Activated naive CD8-positive, alpha-beta T cell treated with anti-CD3 and anti-CD28 coated beads for 36 hours (primary cell): ENCODE data around the gene FAM168A. TPM values are rescaled to one million over a fixed set of nuclear protein-coding genes. Genes with fewer than 3 reads are reported as not detected.
"Not testable (repeated sequence)": the region's sequence is repeated elsewhere in the genome, so short reads cannot be mapped to it uniquely, and the experiment has no call there.

Source experiments
- DNase-seq: peaks from one replicate; pipeline ENCODE4 v3.0.0; 2021
- H3K27ac Mint-ChIP-seq: one replicate; pipeline ENCODE4 v1.8.0; 2022; ENCODE audit warnings: mild to moderate bottlenecking, moderate library complexity, mixed read lengths
- H3K27me3 Mint-ChIP-seq: one replicate; pipeline ENCODE4 v1.8.0; 2022; ENCODE audit warnings: mild to moderate bottlenecking, mixed read lengths
- H3K36me3 Mint-ChIP-seq: one replicate; pipeline ENCODE4 v1.8.0; 2021; ENCODE audit warnings: mild to moderate bottlenecking, mixed read lengths
- H3K4me1 Mint-ChIP-seq: one replicate; pipeline ENCODE4 v1.8.0; 2021; ENCODE audit warnings: mixed read lengths
- H3K4me3 Mint-ChIP-seq: one replicate; pipeline ENCODE4 v1.8.0; 2022; ENCODE audit warnings: mild to moderate bottlenecking, moderate library complexity, mixed read lengths
- H3K9me3 Mint-ChIP-seq: one replicate; pipeline ENCODE4 v1.8.0; 2022; ENCODE audit warnings: mixed read lengths
- total RNA-seq, 2 experiments: library from RNA; stranded (reverse); gene quantifications; one replicate each; pipeline ENCODE4 v1.2.3, GENCODE V29; 2021

Gene FAM168A
- total RNA-seq, 2 experiments from 2014 or later, result 11.3 to 11.7 TPM

DNA sequence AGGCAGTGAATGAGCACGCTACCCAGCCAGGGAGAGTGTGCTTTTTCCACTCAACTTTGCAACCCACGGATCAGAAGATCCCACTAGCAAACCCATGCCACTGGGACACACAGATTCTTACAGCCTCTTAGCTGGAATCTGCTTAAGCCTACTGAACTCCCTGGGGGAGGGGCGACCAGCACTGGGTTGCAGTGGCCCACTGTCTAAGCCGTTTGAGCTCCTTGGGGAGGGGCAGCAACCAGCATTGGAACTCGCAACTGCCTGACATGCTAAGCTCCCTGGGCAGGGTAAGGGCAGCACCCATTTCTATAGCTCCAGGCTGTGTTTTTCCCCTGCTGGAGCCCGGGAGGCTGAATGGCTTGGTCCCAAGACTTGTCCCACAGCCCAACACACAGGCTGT, 99.6 kb downstream of the FAM168A start:
- H3K4me1 Mint-ChIP-seq, result peaks cover 12% of the 10 kb centered on the region
- no peak overlapping the region for H3K27ac Mint-ChIP-seq
- no peak overlapping the region for H3K4me3 Mint-ChIP-seq
- peaks cover 14% of the 10 kb centered on the region for H3K9me3 Mint-ChIP-seq
- no peak for DNase-seq
- H3K36me3 Mint-ChIP-seq, result peaks cover 33% of the 10 kb centered on the region
- no peaks in the 10 kb centered on the region for H3K27me3 Mint-ChIP-seq

DNA sequence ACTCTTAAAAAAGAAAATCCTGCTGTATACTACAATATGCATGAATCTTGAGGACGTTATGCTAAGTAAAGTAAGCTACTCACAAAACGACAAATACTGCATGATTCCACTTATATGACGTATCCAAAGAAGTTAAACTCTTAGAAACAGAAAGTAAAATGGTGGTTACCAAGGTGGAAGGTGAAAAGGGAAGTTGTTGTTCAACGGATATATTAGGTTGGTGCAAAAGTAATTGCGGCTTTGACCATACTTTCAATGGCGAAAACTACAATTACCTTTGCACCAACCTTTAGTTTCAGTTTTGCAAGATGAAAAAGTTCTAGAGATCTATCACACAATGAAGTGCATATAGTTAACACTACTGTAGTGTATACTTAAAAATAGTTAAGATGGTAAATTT, 101.8 kb downstream of the FAM168A start:
- H3K27ac Mint-ChIP-seq, result no peak overlapping the region
- H3K36me3 Mint-ChIP-seq, result peaks cover 26% of the 10 kb centered on the region
- DNase-seq, result no peak
- H3K27me3 Mint-ChIP-seq, result no peaks in the 10 kb centered on the region
- peaks cover 9% of the 10 kb centered on the region for H3K4me1 Mint-ChIP-seq
- peaks cover 5% of the 10 kb centered on the region for H3K9me3 Mint-ChIP-seq
- H3K4me3 Mint-ChIP-seq, result no peak overlapping the region

DNA sequence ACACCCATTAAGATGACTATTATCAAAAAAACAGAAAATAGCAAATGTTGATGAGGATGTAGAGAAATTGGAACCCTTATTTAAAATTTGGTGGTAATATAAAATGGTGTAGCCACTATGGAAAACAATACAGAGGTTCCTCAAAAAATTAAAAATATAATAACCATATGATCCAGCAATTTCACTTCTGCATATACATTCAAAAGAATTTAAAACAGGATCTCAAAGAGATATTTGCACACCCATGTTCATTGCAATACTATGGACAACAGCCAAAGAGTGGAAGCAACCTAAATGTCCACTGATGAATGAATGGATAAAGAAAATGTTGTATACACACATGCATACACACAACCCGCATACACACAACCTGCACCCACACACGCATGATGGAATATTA, 102.2 kb downstream of the FAM168A start:
- no peak overlapping the region for H3K4me3 Mint-ChIP-seq
- DNase-seq, result no peak
- peaks cover 3% of the 10 kb centered on the region for H3K9me3 Mint-ChIP-seq
- peaks cover 6% of the 10 kb centered on the region for H3K4me1 Mint-ChIP-seq
- peaks cover 25% of the 10 kb centered on the region for H3K36me3 Mint-ChIP-seq
- no peaks in the 10 kb centered on the region for H3K27me3 Mint-ChIP-seq
- no peak overlapping the region for H3K27ac Mint-ChIP-seq

DNA sequence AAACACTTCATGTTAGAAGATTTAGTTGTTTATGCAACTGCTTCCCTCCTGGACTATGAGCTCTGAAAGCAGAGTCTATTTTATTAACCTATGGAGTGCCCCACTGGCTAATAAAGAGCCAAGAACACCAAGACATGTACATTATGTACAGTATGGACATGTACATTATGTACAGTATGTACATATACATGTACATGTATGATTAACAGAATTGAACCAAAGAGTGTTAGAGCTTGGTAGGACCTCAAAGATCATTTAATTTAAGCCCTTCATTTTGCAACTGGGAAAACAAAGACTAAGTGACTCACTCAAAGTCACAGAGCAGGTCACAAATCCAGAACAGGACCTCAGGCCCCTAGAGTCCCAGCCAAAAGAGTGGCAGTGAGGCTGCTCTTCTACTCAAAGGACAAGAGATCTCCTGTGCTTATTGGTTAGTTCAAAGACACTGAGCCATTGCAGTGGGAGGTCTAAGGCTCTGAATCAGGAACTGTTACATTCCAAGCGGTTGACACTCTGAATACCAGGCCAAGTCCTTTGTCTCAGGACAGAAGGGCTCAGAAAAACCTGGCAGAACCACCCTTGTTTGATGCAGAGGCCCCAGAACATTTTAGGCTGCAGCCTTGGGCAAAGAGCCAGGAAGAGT, 103.8 kb downstream of the FAM168A start:
- Mint-ChIP-seq H3K27ac (no peak overlapping the region), H3K4me1 (peaks cover 3% of the 10 kb centered on the region), H3K27me3 (no peaks in the 10 kb centered on the region)

DNA sequence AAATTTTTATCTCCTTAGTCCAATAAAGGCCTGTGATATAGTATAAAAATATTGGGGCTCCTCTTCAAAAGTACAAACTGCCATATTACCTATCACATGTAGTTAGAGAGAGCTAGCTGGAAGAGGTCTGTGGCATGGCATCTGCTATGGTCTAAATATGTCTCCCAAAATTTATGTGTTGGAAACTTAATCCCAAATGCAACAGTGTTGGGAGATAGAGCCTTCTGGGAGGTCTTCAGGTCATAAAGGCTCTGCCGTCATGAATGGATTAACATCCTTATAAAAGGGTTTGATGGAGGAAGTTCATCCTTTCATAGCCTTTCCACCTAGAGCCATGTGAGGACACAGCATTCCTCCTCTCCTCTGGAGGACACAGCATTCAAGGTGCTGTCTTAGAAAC, 116.3 kb downstream of the FAM168A start:
- Mint-ChIP-seq H3K27me3 (no peaks in the 10 kb centered on the region), H3K36me3 (peaks cover 7% of the 10 kb centered on the region), H3K9me3 (peaks cover 10% of the 10 kb centered on the region), H3K4me1 (no peaks in the 10 kb centered on the region), H3K27ac (no peak overlapping the region), H3K4me3 (no peak overlapping the region)
- no peak for DNase-seq

More for the DNA sequence above, 103.8 kb downstream of the FAM168A start:
- no peak for DNase-seq
- H3K4me3 Mint-ChIP-seq, result no peak overlapping the region
- H3K9me3 Mint-ChIP-seq, result peaks cover 3% of the 10 kb centered on the region
- peaks cover 23% of the 10 kb centered on the region for H3K36me3 Mint-ChIP-seq

DNA sequence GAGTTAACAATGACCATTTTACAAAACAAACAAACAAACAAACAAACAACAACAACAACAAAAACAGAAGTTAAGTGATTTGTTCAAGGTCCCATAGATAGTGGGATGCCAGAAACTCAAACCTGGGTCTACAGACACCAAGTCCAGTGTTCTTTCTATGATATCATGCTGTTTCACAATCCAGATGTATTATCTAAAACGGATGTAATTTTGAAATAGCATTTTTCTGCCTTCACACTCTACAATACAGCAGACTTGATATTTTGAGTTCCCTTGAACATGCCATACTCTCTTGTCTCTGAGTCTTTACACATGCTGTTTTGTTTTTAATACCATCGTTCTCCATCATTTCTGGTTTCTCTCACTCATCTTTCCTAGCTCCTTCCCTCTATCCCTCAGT, 117.2 kb downstream of the FAM168A start:
- Mint-ChIP-seq H3K4me1 (no peaks in the 10 kb centered on the region), H3K27ac (no peak overlapping the region), H3K27me3 (no peaks in the 10 kb centered on the region), H3K36me3 (peaks cover 7% of the 10 kb centered on the region), H3K9me3 (peaks cover 10% of the 10 kb centered on the region), H3K4me3 (no peak overlapping the region)
- DNase-seq, result no peak

DNA sequence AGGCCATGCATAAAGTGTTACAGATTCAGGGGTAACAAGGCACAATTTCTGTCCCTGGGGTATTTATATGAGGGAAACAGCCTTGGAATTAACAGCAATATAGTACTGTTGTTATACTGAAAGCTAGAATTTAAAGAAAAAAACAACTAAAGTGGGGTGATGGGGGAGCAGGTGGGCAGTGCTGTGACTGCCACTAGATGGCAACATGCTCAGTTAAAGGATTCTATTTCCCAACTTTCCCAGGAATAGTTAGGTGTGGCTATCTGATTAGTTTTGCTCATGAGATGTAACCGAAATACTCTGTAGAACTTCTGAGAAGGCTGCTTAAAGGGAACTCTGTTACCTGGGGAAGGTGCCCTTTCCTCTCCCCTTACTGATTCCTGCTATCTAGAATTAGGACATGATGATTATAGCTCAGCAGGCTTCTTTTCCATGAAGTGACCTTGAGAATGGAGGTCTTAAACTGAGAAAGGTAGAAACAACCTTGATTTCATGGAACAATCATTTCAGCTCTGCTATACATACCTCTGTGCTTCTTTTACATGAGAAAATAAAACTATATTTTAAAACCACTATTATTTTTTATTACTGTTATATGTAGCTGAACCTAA, 119.1 kb downstream of the FAM168A start:
- no peak for DNase-seq
- Mint-ChIP-seq H3K4me3 (no peak overlapping the region), H3K27me3 (no peaks in the 10 kb centered on the region), H3K4me1 (no peaks in the 10 kb centered on the region), H3K27ac (no peak overlapping the region), H3K36me3 (peaks cover 7% of the 10 kb centered on the region), H3K9me3 (peaks cover 10% of the 10 kb centered on the region)

DNA sequence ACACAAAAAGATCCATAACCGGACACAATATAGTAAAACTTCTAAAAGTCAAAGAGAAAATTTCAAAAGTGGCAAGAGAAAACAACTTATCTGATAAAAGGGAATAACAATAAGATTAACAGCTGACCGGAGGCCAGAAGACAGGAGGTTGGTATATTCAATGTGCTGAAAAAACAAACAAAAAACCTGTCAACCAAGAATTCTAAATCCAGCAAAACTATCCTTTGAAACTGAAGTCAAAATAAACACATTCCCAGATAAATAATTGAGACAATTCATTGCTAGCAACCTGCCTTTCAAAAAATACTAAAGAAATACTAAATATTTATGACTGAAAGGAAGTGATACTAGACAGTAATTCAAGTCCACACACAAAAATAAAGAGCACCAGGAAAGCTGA, 120.4 kb downstream of the FAM168A start:
- Mint-ChIP-seq H3K36me3 (peaks cover 7% of the 10 kb centered on the region), H3K27ac (no peak overlapping the region), H3K4me3 (no peak overlapping the region)

DNA sequence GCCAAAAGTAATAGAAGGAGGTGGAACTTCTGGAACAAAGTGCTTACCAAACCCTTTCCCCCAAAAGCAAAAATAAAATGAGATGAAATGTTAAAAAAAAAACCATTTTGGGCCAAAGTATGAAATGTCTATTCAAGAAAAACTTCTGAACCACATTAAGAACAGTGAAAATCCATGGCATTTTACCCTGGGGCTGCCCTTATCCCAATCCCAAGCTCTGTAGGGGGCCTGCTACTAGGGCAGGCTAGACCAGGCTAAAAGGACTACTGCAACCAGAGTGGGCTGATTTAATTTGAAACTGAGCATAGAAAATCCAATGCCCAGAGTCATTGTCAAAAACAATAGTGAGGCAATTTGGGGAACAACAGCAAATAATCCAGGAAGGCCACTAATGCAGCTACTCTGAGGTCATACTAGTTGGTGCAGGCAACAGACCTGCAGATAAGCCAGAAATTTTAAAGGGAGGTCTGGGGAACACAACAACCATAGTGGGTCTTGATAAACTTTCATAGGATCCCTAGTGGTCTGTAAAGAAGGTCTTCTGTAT, 122.3 kb downstream of the FAM168A start:
- Mint-ChIP-seq H3K4me3 (no peak overlapping the region), H3K36me3 (peaks cover 9% of the 10 kb centered on the region), H3K27me3 (no peaks in the 10 kb centered on the region), H3K27ac (no peak overlapping the region), H3K4me1 (no peaks in the 10 kb centered on the region), H3K9me3 (peaks cover 10% of the 10 kb centered on the region)
- DNase-seq, result no peak

More for the DNA sequence above, 120.4 kb downstream of the FAM168A start:
- no peak for DNase-seq
- H3K9me3 Mint-ChIP-seq, result peaks cover 10% of the 10 kb centered on the region
- no peaks in the 10 kb centered on the region for H3K4me1 Mint-ChIP-seq
- H3K27me3 Mint-ChIP-seq, result no peaks in the 10 kb centered on the region

DNA sequence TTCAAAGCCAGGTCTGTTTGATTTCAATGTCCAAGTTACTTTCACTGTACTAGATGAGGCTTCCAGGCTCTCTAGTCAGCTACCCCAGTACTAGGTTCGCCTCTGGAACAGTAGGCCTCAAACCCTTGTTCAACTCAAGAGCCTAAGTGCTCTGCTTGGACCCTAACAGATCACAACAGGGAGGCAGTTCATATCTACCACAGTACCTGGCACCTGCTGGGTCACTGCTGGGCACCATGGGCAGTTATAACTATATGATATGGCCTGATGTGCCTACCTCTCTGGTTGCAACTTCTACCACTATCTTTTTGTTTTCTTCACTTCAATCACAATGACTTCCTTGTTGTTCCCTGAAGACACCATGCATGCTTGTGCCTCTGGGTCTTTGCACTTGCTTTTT, 124.7 kb downstream of the FAM168A start:
- no peak for DNase-seq
- no peak overlapping the region for H3K4me3 Mint-ChIP-seq
- no peaks in the 10 kb centered on the region for H3K4me1 Mint-ChIP-seq
- H3K27ac Mint-ChIP-seq, result no peak overlapping the region
- no peaks in the 10 kb centered on the region for H3K27me3 Mint-ChIP-seq
- peaks cover 11% of the 10 kb centered on the region for H3K36me3 Mint-ChIP-seq
- H3K9me3 Mint-ChIP-seq, result peaks cover 10% of the 10 kb centered on the region

DNA sequence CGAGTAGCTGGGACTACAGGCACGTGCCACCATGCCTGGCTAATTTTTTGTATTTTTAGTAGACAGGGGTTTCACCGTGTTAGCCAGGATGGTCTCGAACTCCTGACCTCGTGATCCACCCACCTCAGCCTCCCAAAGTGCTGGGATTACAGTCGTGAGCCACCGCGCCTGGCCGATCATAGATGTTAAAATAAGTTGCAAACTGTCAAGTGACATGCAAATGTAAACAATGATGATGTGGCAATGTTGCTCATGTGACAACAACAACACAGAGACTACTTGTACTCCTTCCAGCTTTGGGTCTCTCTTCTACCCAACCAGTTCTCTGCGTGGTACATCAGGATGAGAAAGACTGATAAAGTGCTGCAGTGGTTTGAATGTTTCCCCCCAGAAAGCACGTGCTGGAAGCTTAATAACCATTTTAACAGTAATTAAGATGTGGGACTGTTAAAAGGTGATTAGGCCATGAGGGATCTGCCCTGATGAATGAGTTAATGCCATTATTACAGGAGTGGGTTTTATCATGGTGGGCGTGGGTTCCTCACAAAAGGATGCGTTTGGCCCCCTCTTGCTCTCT, 127.8 kb downstream of the FAM168A start:
- H3K36me3 Mint-ChIP-seq, H3K4me3 Mint-ChIP-seq, DNase-seq, H3K9me3 Mint-ChIP-seq, H3K27me3 Mint-ChIP-seq, H3K27ac Mint-ChIP-seq, H3K4me1 Mint-ChIP-seq: not testable (repeated sequence)

DNA sequence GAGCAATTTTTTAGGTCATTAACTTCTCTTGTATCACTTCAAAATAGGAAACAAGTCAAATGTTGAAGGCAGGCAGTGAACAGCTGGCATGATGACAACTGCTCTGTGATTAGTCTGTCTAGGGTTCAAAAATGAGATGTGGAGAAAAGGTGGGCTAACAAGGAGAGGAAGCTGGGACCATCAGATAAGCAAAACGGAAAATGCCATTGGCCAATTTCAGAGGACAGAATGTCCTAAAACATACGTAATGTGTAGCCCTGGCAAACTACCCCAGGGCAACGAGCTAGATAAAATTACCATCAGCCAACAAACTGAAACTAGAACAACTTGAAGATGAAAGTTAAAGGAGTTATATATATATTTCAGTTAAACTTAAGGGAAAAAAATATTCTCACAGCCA, 128.5 kb downstream of the FAM168A start:
- Mint-ChIP-seq H3K4me3 (no peak overlapping the region), H3K27me3 (no peaks in the 10 kb centered on the region), H3K36me3 (peaks cover 3% of the 10 kb centered on the region), H3K9me3 (no peaks in the 10 kb centered on the region), H3K27ac (no peak overlapping the region), H3K4me1 (no peaks in the 10 kb centered on the region)
- no peak for DNase-seq

DNA sequence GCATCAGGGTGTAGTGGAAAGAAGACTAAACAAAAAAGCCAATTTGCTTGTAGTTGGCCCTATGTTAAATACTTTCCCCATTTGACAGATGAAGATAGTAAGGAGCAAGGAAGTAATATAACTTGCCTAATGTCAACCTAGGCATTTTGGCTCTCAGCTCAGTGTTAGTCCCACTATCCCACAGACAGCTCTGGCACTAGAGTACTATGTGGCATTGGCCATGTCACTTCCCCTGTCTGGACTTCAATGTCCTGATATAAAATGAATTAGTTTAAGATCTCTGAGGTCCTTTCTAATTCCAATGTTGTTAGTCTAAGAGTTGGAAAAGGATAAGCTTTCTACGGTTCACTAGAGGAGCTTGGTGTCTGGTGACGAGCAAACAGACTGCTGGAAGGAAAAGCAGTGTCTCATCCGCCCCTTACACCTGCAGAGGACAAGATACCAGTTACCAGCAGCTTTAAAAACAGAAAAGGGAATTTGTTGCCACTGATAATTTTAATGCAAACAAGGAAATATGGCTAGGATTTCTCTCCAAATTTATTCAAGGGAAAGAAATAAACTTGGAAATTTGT, 129.2 kb downstream of the FAM168A start:
- no peak for DNase-seq
- Mint-ChIP-seq H3K4me3 (no peak overlapping the region), H3K27me3 (no peaks in the 10 kb centered on the region), H3K36me3 (peaks cover 3% of the 10 kb centered on the region), H3K9me3 (no peaks in the 10 kb centered on the region), H3K27ac (no peak overlapping the region), H3K4me1 (no peaks in the 10 kb centered on the region)

DNA sequence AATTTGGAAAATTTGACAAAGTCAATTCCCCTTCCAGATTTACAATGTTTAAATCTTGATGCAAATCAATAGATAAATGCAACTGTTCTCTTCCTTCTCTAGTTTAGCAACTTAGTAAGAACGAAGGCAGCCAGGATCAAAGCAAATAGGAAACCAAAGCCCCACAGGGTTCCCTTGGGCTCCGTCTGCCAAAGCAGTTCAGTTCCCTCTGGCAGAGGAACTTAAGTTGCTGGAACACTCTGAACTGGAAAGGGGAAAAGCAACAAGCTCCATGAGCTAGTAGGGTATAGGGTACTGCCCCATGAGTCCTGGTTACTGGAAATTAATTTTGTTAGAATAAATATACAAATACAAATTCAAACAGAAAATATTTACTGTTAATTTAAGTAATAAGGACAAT, 130.4 kb downstream of the FAM168A start:
- Mint-ChIP-seq H3K9me3 (no peaks in the 10 kb centered on the region), H3K27ac (no peak overlapping the region), H3K4me3 (no peak overlapping the region), H3K4me1 (no peaks in the 10 kb centered on the region), H3K27me3 (no peaks in the 10 kb centered on the region), H3K36me3 (peaks cover 7% of the 10 kb centered on the region)
- no peak for DNase-seq

DNA sequence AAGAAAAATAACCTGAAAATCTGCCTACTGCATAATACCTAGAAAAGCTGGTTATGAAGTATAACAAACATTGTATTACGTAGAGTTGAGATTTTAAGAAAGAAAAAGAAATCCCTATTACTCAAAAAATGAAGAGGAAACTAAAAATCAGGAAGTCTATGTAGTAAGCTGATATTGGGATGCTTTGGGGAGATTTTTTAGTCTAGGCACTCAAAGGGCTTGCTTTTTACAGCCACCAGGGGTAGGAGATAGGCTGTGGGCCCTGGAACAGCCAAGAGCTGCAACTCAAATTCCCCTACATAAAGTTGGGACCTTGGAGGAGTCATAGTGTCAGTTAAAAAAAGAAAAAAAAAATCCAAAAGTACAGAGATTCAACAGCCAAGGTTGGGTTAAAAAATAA, 131.3 kb downstream of the FAM168A start:
- no peaks in the 10 kb centered on the region for H3K27me3 Mint-ChIP-seq
- peaks cover 2% of the 10 kb centered on the region for H3K4me1 Mint-ChIP-seq
- H3K36me3 Mint-ChIP-seq, result peaks cover 7% of the 10 kb centered on the region
- DNase-seq, result no peak
- no peaks in the 10 kb centered on the region for H3K9me3 Mint-ChIP-seq
- H3K4me3 Mint-ChIP-seq, result no peak overlapping the region
- no peak overlapping the region for H3K27ac Mint-ChIP-seq
